H9 (cell line): ENCODE data around the gene SLC29A2. TPM values are rescaled to one million over a fixed set of nuclear protein-coding genes. Genes with fewer than 3 reads are reported as not detected.

Experiments used
- DNase-seq: peaks from one replicate; pipeline ENCODE4 v3.0.0-alpha.2; 2017
- H2AFZ ChIP-seq: one replicate; pipeline ENCODE4 v1.6.1; 2013; ENCODE audit warnings: mild to moderate bottlenecking, low read length, control low read depth, moderate library complexity
- H2AK5ac ChIP-seq: 2 replicates; pipeline ENCODE4 v1.6.1; 2013; ENCODE audit warnings: low read length, control low read depth, mixed read lengths; ENCODE audit not compliant: insufficient read length
- H2BK120ac ChIP-seq: one replicate; pipeline ENCODE4 v1.6.1; 2013; ENCODE audit warnings: low read depth, mild to moderate bottlenecking, low read length, control low read depth, inconsistent platforms; ENCODE audit not compliant: poor library complexity, severe bottlenecking
- H2BK12ac ChIP-seq: 2 replicates; pipeline ENCODE4 v1.6.1; 2013; ENCODE audit warnings: low read length, control low read depth, mixed read lengths, low read depth; ENCODE audit not compliant: insufficient read length
- H2BK15ac ChIP-seq: 2 replicates; pipeline ENCODE4 v1.6.1; 2013; ENCODE audit warnings: low read depth, low read length, control low read depth
- H2BK20ac ChIP-seq: one replicate; pipeline ENCODE4 v1.6.1; 2013; ENCODE audit warnings: low read depth, mild to moderate bottlenecking, low read length, control low read depth, inconsistent platforms; ENCODE audit not compliant: poor library complexity, severe bottlenecking
- H2BK5ac ChIP-seq: 2 replicates; pipeline ENCODE4 v1.6.1; 2013; ENCODE audit warnings: low read length, control low read depth, mixed read lengths; ENCODE audit not compliant: insufficient read length
- H3K14ac ChIP-seq: 2 replicates; pipeline ENCODE4 v1.6.1; 2013; ENCODE audit warnings: low read length, control low read depth; ENCODE audit not compliant: insufficient read depth
- H3K18ac ChIP-seq: 2 replicates; pipeline ENCODE4 v1.6.1; 2013; ENCODE audit warnings: low read depth, mild to moderate bottlenecking, mixed read lengths, low read length, control low read depth; ENCODE audit not compliant: insufficient read length
- H3K23ac ChIP-seq: 2 replicates; pipeline ENCODE4 v1.6.1; 2013; ENCODE audit warnings: low read length, control low read depth, mixed read lengths, low read depth; ENCODE audit not compliant: insufficient read length
- H3K23me2 ChIP-seq: 2 replicates; pipeline ENCODE4 v1.6.1; 2013; ENCODE audit warnings: low read depth, mild to moderate bottlenecking, mixed read lengths, low read length, control low read depth; ENCODE audit not compliant: insufficient read length, poor library complexity, severe bottlenecking
- H3K27ac ChIP-seq: 2 replicates; pipeline ENCODE4 v1.5.1; 2013; ENCODE audit warnings: low read length, control low read depth, mixed read lengths, low read depth; ENCODE audit not compliant: insufficient read length
- H3K27me3 ChIP-seq: 2 replicates; pipeline ENCODE4 v1.6.1; 2013; ENCODE audit warnings: low read length, control low read depth, inconsistent platforms; ENCODE audit not compliant: insufficient read depth
- H3K4ac ChIP-seq: 2 replicates; pipeline ENCODE4 v1.6.1; 2013; ENCODE audit warnings: low read depth, mild to moderate bottlenecking, control low read depth, inconsistent platforms, low read length, moderate library complexity
- H3K4me1 ChIP-seq: 2 replicates; pipeline ENCODE4 v1.6.1; 2013; ENCODE audit warnings: low read length, control low read depth, inconsistent platforms; ENCODE audit not compliant: insufficient read depth
- H3K4me2 ChIP-seq: 2 replicates; pipeline ENCODE4 v1.6.1; 2013; ENCODE audit warnings: low read length, control low read depth, mixed read lengths; ENCODE audit not compliant: insufficient read length, insufficient read depth
- H3K56ac ChIP-seq: 2 replicates; pipeline ENCODE4 v1.6.1; 2013; ENCODE audit warnings: low read depth, mild to moderate bottlenecking, mixed read lengths, low read length, control low read depth; ENCODE audit not compliant: insufficient read length
- H3K79me1 ChIP-seq: 2 replicates; pipeline ENCODE4 v1.6.1; 2013; ENCODE audit warnings: low read depth, mild to moderate bottlenecking, moderate library complexity, low read length, control low read depth, inconsistent platforms; ENCODE audit not compliant: insufficient read depth, poor library complexity, severe bottlenecking
- H3K79me2 ChIP-seq: 2 replicates; pipeline ENCODE4 v1.6.1; 2013; ENCODE audit warnings: low read length, control low read depth, inconsistent platforms; ENCODE audit not compliant: insufficient read depth
- H3K9ac ChIP-seq: 2 replicates; pipeline ENCODE4 v1.6.1; 2013; ENCODE audit warnings: low read length, control low read depth, mixed read lengths; ENCODE audit not compliant: insufficient read length; ENCODE audit errors: extremely low read depth
- H3K9me3 ChIP-seq: one replicate; pipeline ENCODE4 v1.6.1; 2013; ENCODE audit warnings: low read depth, low read length, inconsistent platforms; ENCODE audit not compliant: control insufficient read depth
- H3T11ph ChIP-seq: one replicate; pipeline ENCODE4 v1.6.1; 2013; ENCODE audit warnings: mild to moderate bottlenecking, low read length, control low read depth, inconsistent platforms
- H4K20me1 ChIP-seq: one replicate; pipeline ENCODE4 v1.6.1; 2013; ENCODE audit not compliant: control insufficient read depth, insufficient read length, insufficient read depth
- H4K5ac ChIP-seq: 2 replicates; pipeline ENCODE4 v1.6.1; 2013; ENCODE audit warnings: low read depth, mild to moderate bottlenecking, mixed read lengths, low read length, control low read depth; ENCODE audit not compliant: insufficient read length
- H4K8ac ChIP-seq: replicated peaks from 2 replicates; pipeline ENCODE4 v1.6.1; 2013; ENCODE audit warnings: low read length, control low read depth, mixed read lengths, low read depth; ENCODE audit not compliant: insufficient read length
- H4K91ac ChIP-seq: 2 replicates; pipeline ENCODE4 v1.6.1; 2013; ENCODE audit warnings: low read depth, mild to moderate bottlenecking, moderate library complexity, mixed read lengths, low read length, control low read depth; ENCODE audit not compliant: insufficient read length
- H3K27ac Mint-ChIP-seq, 3 experiments: 2 replicates in 2 of 3; 3 replicates in 1 of 3; pipeline ENCODE4 v1.8.0; 2020 to 2021; ENCODE audit warnings: mixed read lengths in 3 of 3, mild to moderate bottlenecking in 1 of 3, moderate library complexity in 1 of 3
- H3K27me3 Mint-ChIP-seq: 2 replicates; pipeline ENCODE4 v1.8.0; 2021; ENCODE audit warnings: low read depth, mild to moderate bottlenecking, moderate library complexity, mixed read lengths
- H3K36me3 Mint-ChIP-seq, 3 experiments: 2 replicates in 2 of 3; 3 replicates in 1 of 3; pipeline ENCODE4 v1.8.0; 2020 to 2021; ENCODE audit warnings: low read depth in 3 of 3, mixed read lengths in 3 of 3; ENCODE audit not compliant: insufficient read depth in 1 of 3
- H3K4me1 Mint-ChIP-seq, 2 experiments: 2 replicates each; pipeline ENCODE4 v1.8.0; 2020; ENCODE audit warnings: mixed read lengths in 2 of 2
- H3K4me3 Mint-ChIP-seq, 2 experiments: 2 replicates in 1 of 2; 3 replicates in 1 of 2; pipeline ENCODE4 v1.8.0; 2020 to 2021; ENCODE audit warnings: mild to moderate bottlenecking in 2 of 2, mixed read lengths in 2 of 2, moderate library complexity in 1 of 2
- H3K9me3 Mint-ChIP-seq, 2 experiments: 2 replicates in 1 of 2; 3 replicates in 1 of 2; pipeline ENCODE4 v1.8.0; 2020; ENCODE audit warnings: mild to moderate bottlenecking in 2 of 2, mixed read lengths in 2 of 2, moderate library complexity in 1 of 2
- CTCF ChIP-seq: fragments of 200-600 bp; sonication (generic); conservative IDR thresholded peaks from 3 replicates; pipeline ENCODE4 v1.8.0; 2021; ENCODE audit warnings: antibody characterized with exemption, mild to moderate bottlenecking
- WGBS: extraction: QIAGEN DNeasy Blood & Tissue Kit; methylation state at CpG from one replicate; pipeline ENCODE4 v1.1.7; 2013; ENCODE audit warnings: missing lambda C conversion rate, low lambda C conversion rate, mixed read lengths; ENCODE audit not compliant: insufficient read length; ENCODE audit errors: extremely low coverage; 5-methylcytosine and 5-hydroxymethylcytosine counted together
- total RNA-seq: library from RNA; stranded (reverse); gene quantifications from 2 replicates; pipeline ENCODE4 v1.2.1, GENCODE V29; 2021

SLC29A2 gene
- total RNA-seq, 1 experiment from 2014 or later = 29.8 TPM

GRCh38 chr11:66361502-66361941 is 10.0 kb downstream of the SLC29A2 start:
- Histone ChIP-seq H4K91ac (no peak overlapping the region), H4K8ac (no peak overlapping the region), H2BK12ac (no peak overlapping the region), H3K23ac (no peak overlapping the region), H2BK15ac (no peak overlapping the region), H3K79me1 (no peaks in the 10 kb centered on the region), H4K5ac (no peak overlapping the region), H3K79me2 (no peaks in the 10 kb centered on the region), H3K4me2 (no peak overlapping the region), H3K27ac (no peak overlapping the region), H3K27me3 (no peaks in the 10 kb centered on the region), H2AFZ (no peak overlapping the region), H3K4ac (no peak overlapping the region), H3K9ac (no peak overlapping the region), H2BK5ac (no peak overlapping the region), H3T11ph (no peak overlapping the region), H3K56ac (no peak overlapping the region), H3K9me3 (no peaks in the 10 kb centered on the region), H3K4me1 (peaks cover 4% of the 10 kb centered on the region; the same call in 1 of the 2 replicates), H3K23me2 (no peaks in the 10 kb centered on the region), H2BK120ac (no peak overlapping the region), H4K20me1 (no peaks in the 10 kb centered on the region), H3K14ac (no peak overlapping the region), H3K18ac (no peak overlapping the region), H2BK20ac (no peak overlapping the region), H2AK5ac (no peak overlapping the region)
- Mint-ChIP-seq H3K27me3 (no peaks in the 10 kb centered on the region), H3K27ac (peak overlapping the region in 2 of 3 experiments; percentile 34 to 39; a peak in 2 of 7 replicates), H3K9me3 (no peaks in the 10 kb centered on the region), H3K4me3 (no peak overlapping the region), H3K36me3 (peaks cover 16 to 52% (median 35%) of the 10 kb centered on the region in 3 experiments; a peak in 6 of 7 replicates), H3K4me1 (peaks cover 7 to 8% of the 10 kb centered on the region in 2 experiments)
- no peak for DNase-seq
- no peak for TF ChIP-seq CTCF
- no CpG with 5 or more reads among the region's 6 CpGs for WGBS
